DMS153 treated with DMSO at 0.1 percent for 48 hours (cell line): ENCODE measurements around the gene CACHD1.

Experiments used
- DNase-seq: peaks from one replicate; lab custom pipeline; 2025; ENCODE audit not compliant: unreplicated experiment; lab: John Stamatoyannopoulos, UW

Gene CACHD1

DNA sequence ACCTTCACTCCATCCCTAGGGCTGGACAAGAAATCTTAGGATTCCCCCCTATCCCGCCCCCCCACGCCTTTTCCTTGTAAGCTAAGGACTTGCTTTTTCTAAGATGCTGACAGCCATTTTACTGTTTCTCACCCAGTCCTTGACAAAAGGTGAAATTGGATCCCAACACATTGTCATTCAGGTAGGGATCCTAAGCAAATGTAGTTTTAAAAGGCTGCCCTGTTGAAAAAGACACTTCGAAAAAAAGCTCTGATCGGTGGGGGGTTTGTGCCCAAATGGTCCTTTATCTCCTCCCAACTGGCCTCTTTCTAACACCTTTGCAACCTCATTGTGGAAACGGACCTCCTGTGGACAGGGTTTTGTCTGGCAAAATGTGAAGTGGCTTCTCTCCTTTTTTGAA, 2.9 kb downstream of the CACHD1 start:
- no peak for DNase-seq

DNA sequence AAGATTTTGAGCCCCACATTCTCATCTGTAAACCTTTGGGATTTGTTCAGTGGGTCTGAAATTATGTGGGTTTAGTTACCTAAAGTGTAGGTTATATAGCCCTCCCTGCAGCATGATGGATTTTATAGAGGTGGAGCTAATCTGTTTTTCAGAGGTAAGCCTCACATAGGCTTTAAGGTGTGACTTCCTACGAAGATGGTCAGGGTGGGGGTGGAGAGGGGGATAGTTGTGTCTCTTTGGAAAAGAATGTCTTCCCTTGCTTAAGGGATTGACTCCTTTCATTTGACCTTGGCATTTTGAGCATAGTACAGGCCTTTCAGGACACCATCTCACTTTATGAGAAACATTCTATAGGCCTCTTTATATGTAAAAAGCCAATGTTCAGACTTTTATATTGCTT, 3.4 kb downstream of the CACHD1 start:
- DNase-seq: no peak

DNA sequence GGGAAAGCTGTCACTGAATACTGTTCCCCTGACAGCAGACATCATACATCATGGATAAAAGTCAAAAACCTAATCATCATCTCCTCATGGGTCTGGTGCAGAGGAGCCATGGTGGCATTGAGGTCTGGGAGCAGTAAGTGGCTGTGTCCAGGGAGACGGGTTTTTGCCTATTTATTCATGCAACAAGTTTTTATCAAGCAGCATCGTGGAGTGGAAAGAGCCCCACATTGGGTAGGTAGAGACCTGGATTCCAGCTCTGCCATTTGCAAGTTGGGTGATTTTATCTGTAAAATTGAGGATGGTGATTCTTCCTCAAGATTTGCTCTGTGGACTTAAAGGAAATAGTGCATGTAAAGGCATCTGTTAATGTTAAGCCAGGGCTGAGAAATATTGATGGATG, 4.2 kb downstream of the CACHD1 start:
- no peak for DNase-seq

DNA sequence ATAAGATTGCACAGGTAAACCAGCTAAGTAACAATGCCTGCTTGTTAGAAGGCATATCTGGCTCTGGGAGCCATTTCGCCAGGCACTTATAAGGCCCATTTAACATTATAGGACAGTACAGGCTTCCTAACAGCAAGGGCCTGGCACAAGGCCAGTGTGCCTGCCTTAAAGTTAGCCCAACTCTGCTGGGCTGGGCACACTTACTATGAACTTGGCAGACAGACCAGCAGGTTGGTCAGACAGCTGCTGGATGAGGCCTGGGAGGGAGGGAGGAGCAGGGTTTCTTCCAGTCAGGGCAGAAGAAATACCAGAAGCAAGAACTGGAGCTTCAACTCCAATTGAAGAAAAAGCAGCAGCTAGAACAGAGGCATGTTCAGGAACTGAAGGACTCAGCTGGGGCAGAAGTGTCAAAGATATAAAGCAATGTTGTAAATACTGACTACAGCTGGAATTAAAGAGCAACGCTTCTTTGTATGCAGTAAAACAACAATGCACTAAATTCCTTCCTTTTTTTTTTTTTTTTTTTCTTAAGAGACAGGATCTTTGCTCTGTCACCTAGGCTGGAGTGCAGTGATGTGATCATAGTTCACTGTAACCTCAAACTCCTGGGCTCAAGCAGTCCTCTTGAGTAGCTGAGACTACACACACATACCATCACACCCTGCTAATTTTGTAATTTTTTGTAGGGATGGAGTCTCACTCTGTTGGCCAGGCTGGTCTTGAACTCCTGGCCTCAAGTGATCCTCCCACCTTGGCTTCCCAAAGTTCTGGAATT, 4.9 kb downstream of the CACHD1 start:
- no peak for DNase-seq

DNA sequence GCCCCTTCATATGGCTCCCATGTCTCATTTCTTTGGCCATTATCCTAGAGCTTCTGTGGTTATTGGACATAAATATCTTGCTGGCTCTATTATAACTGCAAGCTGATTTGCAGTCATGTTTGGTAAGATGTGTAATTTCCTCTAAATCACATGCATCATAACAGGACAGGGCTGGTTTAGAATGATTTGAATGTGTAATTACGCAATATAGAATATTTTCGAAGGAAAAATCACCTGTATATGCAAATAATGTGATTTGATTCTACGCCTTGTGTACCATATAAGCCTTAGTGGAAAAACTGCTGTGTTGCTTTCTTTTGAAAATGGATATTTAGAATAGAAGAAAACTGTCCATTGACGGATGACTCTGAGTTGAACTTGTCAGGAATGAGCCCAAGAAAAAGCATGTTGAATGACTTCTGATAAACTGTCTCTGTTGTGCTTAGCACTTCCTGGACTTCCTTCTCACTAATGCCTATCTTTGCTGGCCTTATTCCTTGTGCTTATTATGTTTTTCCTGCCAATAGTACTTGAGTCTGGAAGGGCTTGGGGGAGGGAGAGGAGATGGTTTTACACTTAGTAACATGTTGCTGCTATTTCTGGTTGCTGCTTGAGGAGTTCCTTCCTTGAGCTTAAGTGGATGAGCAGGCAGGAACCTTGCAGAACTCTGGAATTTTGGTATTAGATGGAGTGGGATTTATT, 6.5 kb downstream of the CACHD1 start:
- DNase-seq: no peak

DNA sequence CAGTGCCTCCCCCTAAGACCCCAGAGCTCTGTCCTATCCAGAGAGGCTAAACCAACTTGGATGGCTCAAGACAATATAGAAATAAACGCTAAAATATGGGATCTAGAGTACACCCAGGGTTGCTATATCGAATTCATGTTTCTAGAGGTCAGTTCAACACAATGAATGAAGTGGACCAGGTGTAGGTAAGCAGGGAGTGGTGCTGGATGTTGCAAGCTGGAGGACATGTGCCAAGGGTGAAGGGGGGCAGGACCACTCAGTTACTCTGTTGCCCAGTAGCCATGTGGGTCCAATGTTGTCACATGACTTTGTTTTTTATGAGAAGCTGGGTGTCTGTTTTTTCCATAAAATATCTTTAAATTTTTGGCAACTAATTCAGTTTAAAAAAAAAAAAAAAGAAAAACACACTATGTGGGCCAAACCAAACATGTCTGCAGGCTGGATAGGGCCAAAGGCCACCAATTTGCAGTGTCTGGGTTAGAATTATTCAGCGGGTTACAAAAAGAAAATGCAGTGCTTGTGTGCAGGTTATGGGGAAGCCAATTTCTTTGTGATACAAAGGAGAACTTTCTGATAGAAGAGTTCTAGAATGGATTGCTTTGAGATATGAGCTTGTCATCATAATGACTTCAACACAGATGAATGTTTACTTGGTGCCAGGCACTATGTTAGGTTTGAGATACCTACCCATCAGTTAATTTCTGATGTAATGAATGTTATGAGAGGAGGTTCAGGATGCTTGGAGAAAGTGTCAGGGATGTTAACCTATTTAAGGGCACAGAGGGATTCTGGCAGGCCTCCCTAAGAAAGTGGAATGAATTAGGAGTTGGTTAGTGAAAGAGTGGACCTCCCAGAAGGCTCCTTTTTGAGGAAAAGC, 8.9 kb downstream of the CACHD1 start:
- no peak for DNase-seq

DNA sequence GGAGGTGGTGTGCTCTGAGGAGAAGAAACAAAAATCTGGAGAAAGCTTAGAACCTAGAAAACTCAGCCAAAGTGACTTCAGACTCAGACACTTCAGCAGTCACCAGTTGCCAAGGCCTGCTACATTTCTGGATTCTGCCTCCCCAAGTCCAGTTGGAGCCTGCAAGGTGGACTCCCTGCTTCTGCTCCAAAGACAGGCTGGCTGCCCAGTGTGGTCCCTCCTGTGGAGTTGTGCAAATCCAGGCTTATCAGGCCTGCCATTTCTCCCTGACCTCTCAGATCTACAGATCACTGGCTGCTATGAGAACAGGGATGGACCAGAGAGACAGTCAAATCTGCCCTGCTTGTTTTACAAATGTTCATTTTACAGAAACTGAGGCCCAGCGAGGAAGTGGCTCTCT, 9.9 kb downstream of the CACHD1 start:
- no peak for DNase-seq

DNA sequence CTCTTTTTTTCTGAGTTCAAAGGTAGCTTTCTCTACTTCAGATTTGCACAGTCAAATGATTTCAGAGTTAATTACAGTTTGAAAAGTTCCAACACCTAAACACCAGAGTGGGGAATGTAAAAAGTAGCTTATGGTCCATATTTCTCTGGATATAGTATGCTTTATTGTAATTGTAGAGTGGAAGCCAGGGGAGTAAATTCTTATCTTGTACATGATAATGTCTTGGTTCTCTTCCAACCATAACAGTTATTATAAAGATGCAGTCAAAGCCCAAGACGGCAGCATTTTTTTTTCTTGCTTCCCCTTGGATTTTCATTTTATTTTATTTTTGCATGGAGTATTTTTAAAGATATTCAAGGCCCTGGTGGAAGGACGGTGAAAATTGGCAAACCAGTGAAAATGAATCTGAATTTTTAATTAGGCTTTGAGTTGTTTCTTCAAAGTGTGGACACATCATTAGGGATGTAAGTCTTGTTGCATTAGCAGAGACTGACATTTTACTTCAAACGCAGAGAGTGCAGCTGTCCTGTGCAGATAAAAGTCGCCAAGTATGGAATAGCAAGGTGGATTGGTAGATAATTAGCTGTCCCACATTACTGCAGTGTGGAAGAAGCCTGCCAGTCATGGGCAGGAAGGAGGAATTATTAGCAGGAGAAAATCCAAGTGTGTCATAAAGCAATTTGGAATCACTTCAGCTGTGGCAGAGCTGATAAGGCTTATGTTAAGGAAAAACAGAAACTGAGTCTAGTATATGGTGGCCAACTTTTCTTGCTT, 11.3 kb downstream of the CACHD1 start:
- no peak for DNase-seq

DNA sequence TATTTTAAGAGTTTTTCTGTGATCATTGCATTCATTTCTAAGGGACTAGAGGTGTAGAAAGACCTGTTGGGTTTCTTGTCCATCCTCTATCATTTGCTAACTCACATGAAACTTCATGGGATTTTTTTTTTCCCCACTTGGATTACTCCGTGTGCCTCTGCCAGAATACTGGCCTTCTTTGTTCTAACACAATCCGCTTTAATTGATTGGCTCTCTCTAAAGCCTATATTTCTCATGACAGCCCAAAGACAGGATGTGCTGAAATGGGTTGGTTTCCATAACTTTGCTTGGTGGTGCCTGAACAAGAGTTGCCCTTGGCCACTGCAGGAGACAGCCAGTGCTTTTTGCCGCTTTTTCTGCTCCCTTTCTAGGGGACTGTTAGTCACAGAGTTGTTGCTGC, 12.2 kb downstream of the CACHD1 start:
- no peak for DNase-seq

DNA sequence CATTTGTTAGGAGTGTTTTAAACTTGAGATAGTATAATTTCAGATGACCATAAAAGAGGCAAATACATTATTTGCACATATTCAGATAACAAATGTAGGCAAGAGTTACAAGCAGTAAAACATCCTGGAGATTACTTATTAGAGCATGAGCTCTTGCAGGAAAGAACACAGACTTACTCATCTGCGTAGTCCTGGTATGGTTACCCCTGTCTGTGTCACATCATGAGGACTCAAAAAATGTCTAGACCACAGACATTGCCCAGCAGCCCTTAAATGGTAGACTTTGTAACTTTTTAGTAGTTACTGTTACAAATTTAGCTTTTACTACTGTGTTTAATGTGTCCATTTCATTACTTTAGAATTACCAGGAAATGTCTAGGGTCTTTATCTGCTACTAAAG, 12.8 kb downstream of the CACHD1 start:
- no peak for DNase-seq

DNA sequence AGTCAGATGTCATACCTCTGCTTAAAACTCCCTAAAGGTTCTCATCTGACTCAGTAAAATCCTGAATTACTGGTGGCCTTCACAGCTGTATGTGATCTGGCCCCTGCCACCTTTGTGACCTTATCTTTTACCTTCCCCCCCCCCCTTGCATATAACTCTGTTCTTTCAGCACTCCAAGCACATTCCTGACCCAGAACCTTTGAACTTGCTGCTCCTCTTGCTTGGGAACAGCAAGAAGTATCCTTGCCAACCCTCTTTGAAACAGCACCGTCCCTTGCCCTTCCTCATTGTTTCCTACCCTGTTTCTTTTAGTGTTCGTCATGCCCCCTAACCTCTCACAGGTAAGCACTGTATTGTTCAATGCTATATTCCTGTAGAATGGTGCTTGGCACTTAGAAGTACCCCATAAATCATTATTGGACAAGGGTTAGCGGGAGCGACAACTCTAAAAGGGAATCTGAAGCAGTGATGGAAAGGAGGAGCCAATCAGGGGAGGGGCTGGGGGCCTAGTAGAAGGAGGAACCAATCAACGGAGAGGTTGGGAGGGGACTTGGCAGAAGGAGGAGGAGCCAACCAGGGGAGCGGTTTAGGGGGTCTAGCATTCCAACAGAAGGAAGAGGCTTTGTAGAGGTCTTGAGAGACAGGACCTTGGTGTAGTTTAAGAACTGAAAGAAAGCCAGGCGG, 13.9 kb downstream of the CACHD1 start:
- DNase-seq: no peak

DNA sequence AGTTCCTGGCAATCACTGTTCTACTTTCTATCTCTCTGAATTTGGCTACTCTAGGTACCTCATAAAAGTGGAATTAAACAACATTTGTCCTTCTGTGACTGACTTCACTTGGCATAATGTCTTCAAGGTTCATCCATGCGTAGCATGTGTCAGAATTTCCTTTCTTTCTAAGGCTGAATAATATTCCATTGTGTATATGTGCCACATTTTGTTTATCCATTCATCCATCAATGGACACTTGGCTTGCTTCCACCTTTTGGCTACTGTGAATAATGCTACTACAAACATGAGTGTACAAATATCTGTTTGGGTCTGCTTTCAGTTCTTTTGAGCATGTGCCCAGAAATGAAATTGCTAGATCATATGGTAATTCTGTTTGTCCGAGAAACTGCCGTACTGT, 14.7 kb downstream of the CACHD1 start:
- DNase-seq: no peak

DNA sequence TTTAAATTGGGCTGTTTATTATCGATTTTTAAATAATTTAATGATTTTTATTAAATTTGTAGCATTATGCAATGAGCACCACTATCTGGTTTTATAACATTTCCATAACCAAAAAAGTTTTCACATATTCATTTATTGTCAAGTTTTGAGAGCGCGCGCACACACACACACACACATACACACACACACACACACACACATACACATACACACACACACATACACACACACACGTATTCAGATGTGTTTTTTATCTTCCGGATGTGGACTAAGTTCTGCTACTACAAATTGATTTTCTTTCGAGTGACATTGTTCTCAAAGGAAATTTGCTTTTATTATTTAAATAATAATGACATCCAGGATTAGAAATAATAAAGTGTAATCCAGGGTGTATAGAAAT, 16.3 kb downstream of the CACHD1 start:
- DNase-seq: no peak

DNA sequence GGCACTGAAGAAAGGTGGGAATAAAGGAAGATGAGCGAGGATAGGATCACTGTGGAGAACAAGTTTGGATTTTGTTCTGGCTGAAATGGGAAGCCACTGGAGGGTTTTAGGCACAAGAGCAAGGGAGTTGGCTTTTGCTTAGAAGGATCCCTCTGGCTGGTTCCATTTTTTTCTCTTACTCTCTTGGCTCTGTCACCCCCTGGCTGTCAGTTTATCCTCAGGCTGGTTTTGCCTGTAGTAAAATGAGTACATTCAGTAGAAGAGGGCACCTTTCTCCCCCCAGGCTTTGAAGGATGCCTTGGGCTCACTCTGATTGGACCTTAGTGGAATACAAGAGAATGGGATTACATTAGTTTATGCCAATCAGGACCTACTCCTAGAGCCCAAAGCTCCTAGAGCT, 17.1 kb downstream of the CACHD1 start:
- no peak for DNase-seq

DNA sequence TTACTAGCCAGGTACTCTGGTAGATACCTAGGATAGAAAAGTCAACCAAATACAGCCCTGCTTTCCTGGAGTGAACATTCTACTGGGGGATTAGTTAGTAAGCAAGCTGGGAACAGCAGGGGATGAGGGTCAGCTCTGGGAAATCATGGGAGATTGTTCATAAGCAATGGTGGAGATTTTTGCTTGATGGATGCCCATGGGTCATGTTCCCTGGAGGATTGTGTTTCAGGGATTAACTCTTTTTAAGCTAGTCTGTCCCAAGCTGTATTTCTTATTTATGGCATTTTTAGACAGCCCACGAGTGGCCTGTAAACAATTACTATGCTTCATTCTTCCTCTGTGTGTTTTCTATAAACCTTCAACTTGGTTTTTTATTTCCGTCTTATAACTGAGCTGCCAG, 18.9 kb downstream of the CACHD1 start:
- no peak for DNase-seq

DNA sequence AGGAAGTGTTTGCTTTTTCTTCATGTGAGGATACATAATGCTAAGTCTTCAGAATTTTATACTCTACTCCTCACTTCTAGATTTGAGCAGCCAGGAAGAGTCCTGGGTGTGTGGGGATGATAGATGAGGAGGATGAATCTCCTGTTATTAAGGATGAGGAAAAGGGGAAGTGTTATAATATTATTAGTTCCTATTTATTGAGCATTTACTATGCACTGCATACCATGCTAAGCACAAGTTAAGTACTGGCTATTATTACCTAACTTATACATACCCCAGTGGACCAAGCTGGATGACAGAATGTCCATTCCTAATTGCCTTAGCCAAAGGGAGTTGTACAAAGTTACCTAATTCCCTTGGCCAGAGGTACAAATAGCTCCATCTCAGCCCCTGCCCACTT, 19.8 kb downstream of the CACHD1 start:
- DNase-seq: no peak

DNA sequence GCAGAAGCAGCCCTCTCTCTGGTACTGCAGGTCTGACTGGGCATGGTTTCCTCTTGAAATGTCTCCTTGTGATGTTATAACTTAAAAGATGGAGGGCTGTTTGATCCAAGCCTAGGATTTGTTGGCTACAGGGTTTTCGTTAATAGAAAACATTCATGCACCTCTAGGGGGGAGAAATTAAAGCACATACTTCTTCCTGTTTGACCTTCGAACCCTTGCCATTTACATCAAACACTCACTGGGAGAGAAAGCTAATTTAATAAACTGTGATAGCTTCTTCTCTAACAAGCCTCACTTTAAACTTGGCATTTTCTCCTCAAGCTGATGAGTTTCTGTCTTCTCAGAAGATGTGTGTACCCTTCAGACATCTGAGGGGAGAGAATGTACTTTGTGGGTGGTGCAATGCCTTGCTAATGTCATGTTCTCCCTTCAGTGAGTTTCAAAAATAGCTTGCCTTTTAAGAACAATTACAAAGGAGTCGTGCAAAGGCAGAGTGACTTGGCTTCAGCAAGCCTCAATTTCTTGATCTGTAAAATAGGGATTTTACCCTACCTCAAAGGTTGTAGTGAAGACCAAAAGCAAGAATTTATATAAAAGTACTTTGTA, 20.4 kb downstream of the CACHD1 start:
- no peak for DNase-seq

DNA sequence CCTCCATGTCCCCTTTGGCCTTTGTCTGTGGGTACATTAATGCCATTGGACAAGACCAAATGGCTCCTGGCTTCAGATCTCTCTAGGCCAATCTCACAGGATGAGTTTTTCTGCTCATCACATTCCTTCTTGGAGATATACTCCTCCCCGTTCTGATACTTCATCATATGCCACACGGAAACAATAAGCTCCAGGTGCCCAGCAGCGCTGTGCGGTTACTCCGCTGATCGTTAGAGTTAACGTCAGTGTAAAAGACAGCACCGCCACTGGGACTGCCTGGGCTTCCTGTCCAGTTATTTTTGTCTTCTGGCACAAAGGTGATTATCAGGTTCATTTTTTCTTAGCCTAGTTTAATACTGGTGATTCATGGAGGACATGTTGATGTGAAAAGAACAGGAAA, 22.5 kb downstream of the CACHD1 start:
- DNase-seq: no peak

DNA sequence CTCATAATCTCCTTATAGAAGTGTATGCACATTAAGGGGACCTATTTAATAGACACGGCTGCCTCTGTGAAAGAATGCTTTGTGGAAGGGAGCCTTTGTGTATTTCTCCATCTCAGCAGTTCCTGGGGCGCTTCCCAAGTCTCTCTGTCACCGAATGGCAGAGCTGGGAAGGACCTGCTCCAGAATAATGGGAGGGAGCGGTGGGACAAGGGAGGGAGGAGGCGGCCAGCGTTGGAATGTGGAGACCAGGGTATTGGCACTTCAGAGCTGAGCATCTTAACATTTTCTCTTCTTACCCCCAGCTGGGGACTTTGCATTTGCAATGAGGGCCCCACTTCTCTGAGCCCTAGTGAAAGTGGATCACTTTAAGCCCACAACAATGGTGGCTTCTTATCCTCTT, 23.9 kb downstream of the CACHD1 start:
- DNase-seq: no peak

DNA sequence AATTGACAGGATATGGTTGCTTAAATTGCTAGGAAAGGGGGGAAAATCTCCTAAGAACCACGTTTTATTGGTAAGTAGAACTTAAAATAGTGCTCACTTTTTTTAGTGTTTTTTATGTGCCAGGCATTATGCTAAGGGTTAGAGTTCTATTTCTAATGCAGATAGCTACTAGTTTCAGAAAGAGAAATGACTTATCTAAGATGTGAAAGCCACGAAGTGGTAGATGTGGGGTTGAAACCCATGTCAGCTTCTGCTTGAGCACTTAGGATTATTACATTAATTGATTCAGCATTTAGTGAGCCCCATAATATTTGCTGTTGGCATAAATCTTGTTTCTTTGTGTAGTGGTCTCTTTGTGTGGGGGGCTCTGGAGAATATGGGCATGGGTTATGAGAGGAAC, 24.7 kb downstream of the CACHD1 start:
- DNase-seq: no peak
